Esophagus squamous epithelium (tissue), 4 donors: ENCODE data around the gene ITGB3BP.

Experiments
- POLR2A ChIP-seq, 4 donors: fragments of 450-650 bp; IDR thresholded peaks; one replicate each; pipeline ENCODE4 v1.6.1; 2017; ENCODE audit warnings: antibody characterized with exemption in 4 of 4, mild to moderate bottlenecking in 4 of 4, moderate library complexity in 3 of 4
- TF ChIP-seq, protein P1 (sequence below), 6 experiments: fragments of 450-650 bp in 4 of 6; fragments of 200-600 bp in 2 of 6; sonication (generic) in 2 of 6; IDR thresholded peaks; one replicate each; pipeline ENCODE4 v1.5.1; 2016 to 2019; ENCODE audit warnings: antibody characterized with exemption in 6 of 6, mild to moderate bottlenecking in 4 of 6, moderate library complexity in 4 of 6

DNA sequence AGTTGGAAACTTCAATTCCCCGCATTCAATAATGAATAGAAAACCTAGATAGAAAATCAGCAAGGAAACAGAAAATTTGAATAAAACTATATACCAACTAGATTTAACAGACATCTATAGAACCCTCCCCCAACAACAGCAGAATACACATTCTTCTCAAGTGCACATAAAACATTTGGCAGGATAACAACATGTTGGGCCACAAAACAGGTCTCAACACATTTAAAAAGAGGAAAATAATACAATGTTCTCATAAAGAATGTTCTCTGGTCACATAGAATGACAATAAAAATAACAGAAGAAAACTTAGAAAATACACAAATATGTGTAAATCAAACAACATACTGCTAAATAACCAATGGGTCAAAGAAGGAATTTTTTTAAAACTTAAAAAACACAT, 24.9 kb downstream of the ITGB3BP start:
- TF ChIP-seq, protein P1, sequence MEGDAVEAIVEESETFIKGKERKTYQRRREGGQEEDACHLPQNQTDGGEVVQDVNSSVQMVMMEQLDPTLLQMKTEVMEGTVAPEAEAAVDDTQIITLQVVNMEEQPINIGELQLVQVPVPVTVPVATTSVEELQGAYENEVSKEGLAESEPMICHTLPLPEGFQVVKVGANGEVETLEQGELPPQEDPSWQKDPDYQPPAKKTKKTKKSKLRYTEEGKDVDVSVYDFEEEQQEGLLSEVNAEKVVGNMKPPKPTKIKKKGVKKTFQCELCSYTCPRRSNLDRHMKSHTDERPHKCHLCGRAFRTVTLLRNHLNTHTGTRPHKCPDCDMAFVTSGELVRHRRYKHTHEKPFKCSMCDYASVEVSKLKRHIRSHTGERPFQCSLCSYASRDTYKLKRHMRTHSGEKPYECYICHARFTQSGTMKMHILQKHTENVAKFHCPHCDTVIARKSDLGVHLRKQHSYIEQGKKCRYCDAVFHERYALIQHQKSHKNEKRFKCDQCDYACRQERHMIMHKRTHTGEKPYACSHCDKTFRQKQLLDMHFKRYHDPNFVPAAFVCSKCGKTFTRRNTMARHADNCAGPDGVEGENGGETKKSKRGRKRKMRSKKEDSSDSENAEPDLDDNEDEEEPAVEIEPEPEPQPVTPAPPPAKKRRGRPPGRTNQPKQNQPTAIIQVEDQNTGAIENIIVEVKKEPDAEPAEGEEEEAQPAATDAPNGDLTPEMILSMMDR (IDR thresholded peaks at IDR 0.05) = no peak
- no peak for TF ChIP-seq POLR2A (IDR thresholded peaks at IDR 0.05)
